GM12878 (cell line): Measurements from ENCODE around the gene TAX1BP3. TPM values are rescaled to one million over a fixed set of nuclear protein-coding genes. Genes with fewer than 3 reads are reported as not detected.

Source experiments
- ATAC-seq: fragments of 200-7000 bp; cut with Tn5 transposase; 3 replicates; pipeline ENCODE4 v1.9.1; 2020; ENCODE audit warnings: mild to moderate bottlenecking, moderate library complexity
- BruUV-seq: library from RNA; stranded (reverse); fragments of 400-500 nt; replicated peaks from 2 replicates; lab custom pipeline; 2021; lab: Mats Ljungman, UMichigan
- CTCF ChIA-PET: fragments of 300-600 bp; sonication (Branson Sonifier 250); formaldehyde crosslinking; extraction: SDS; loops from one replicate; lab custom pipeline; 2021; ENCODE audit warnings: inconsistent platforms; lab: Yijun Ruan, JAX
- POLR2A ChIA-PET: fragments of 350-600 bp; formaldehyde crosslinking; extraction: SDS; loops from one replicate; lab custom pipeline; 2021; ENCODE audit warnings: inconsistent platforms; lab: Charles Lee
- RAD21 ChIA-PET: fragments of 300-600 bp; sonication (Branson Sonifier 250); formaldehyde crosslinking; loops from one replicate; lab custom pipeline; 2023; ENCODE audit warnings: antibody characterized with exemption; ENCODE audit not compliant: unreplicated experiment; lab: Charles Lee
- SMC1A ChIA-PET: fragments of 300-600 bp; sonication (Branson Sonifier 250); formaldehyde crosslinking; loops from one replicate; lab custom pipeline; 2023; ENCODE audit not compliant: unreplicated experiment, uncharacterized antibody; lab: Charles Lee
- DNase-seq: peaks from one replicate; pipeline ENCODE4 v3.0.0-alpha.2; 2011; ENCODE audit warnings: low read depth, low spot score
- FAIRE-seq: peaks from 3 replicates; lab custom pipeline; 2011; peaks lifted over from hg19 to GRCh38; lab: Jason Lieb, UNC
- H2AFZ ChIP-seq: 2 replicates; pipeline ENCODE4 v1.6.0; 2011; ENCODE audit warnings: low read depth, low read length, control low read depth; ENCODE audit not compliant: control insufficient read depth
- H3K27ac ChIP-seq: 2 replicates; pipeline ENCODE4 v1.5.1; 2011; ENCODE audit warnings: control low read depth; ENCODE audit not compliant: control insufficient read depth, insufficient read depth
- H3K27me3 ChIP-seq, 2 experiments: replicated peaks in 1 of 2; 2 replicates each; pipeline versions ENCODE4 v1.6.0 to v1.6.1; 2011; ENCODE audit warnings: low read length in 1 of 2; ENCODE audit not compliant: control insufficient read depth in 2 of 2, insufficient read depth in 2 of 2
- H3K36me3 ChIP-seq, 2 experiments: 2 replicates each; pipeline ENCODE4 v1.5.1; 2011; ENCODE audit warnings: low read length in 1 of 2; ENCODE audit not compliant: control insufficient read depth in 2 of 2, insufficient read depth in 2 of 2
- H3K4me1 ChIP-seq: 2 replicates; pipeline ENCODE4 v1.6.1; 2011; ENCODE audit warnings: mild to moderate bottlenecking, low read length, moderate library complexity, mixed read lengths; ENCODE audit not compliant: control insufficient read depth, insufficient read depth
- H3K4me2 ChIP-seq: 2 replicates; pipeline ENCODE4 v1.6.0; 2011; ENCODE audit warnings: control low read depth; ENCODE audit not compliant: control insufficient read depth, insufficient read depth
- H3K4me3 ChIP-seq: fragments of 200-600 bp; sonication (generic); 2 replicates; pipeline ENCODE4 v1.5.1; 2016
- H3K79me2 ChIP-seq: 2 replicates; pipeline ENCODE4 v1.6.0; 2011; ENCODE audit warnings: low read length; ENCODE audit not compliant: control insufficient read depth, insufficient read depth
- H3K9ac ChIP-seq: 2 replicates; pipeline ENCODE4 v1.8.0; 2011; ENCODE audit warnings: low read length, control low read depth, mixed read lengths; ENCODE audit not compliant: control insufficient read depth, insufficient read depth
- H3K9me3 ChIP-seq: replicated peaks from 3 replicates; pipeline ENCODE4 v1.5.1; 2011; ENCODE audit warnings: mild to moderate bottlenecking, low read length; ENCODE audit not compliant: control insufficient read depth, insufficient read depth
- H4K20me1 ChIP-seq: 2 replicates; pipeline ENCODE4 v1.6.0; 2011; ENCODE audit not compliant: control insufficient read depth, insufficient read depth
- ASH2L ChIP-seq: fragments of 300-600, 200-600 bp; sonication (generic); IDR thresholded peaks from 2 replicates; pipeline ENCODE4 v1.6.1; 2017; ENCODE audit warnings: low read depth, mild to moderate bottlenecking, borderline replicate concordance
- ATF3 ChIP-seq: IDR thresholded peaks from 2 replicates; pipeline ENCODE4 v1.6.1; 2011; ENCODE audit warnings: low read depth, mild to moderate bottlenecking, low read length, moderate library complexity, borderline replicate concordance; ENCODE audit errors: extremely low read depth
- BACH1 ChIP-seq: fragments of 450-650 bp; IDR thresholded peaks from 2 replicates; pipeline ENCODE4 v1.6.1; 2017; ENCODE audit warnings: mild to moderate bottlenecking, borderline replicate concordance
- BCL3 ChIP-seq: IDR thresholded peaks from 2 replicates; pipeline ENCODE4 v1.6.1; 2011; ENCODE audit warnings: borderline replicate concordance, low read depth, mild to moderate bottlenecking, moderate library complexity, low read length; ENCODE audit not compliant: insufficient read depth, poor library complexity, severe bottlenecking
- CEBPB ChIP-seq, 2 experiments: fragments of 150-350 bp in 1 of 2; IDR thresholded peaks; 2 replicates each; pipeline ENCODE4 v1.6.1; 2012 to 2014; ENCODE audit warnings: low read depth in 2 of 2, low read length in 2 of 2, borderline replicate concordance in 1 of 2, inconsistent platforms in 1 of 2
- DPF2 ChIP-seq: fragments of 450-650 bp; IDR thresholded peaks from 2 replicates; pipeline ENCODE4 v1.6.1; 2017; ENCODE audit warnings: mild to moderate bottlenecking
- FOXK2 ChIP-seq: fragments of 450-650 bp; IDR thresholded peaks from 2 replicates; pipeline ENCODE4 v1.6.1; 2017; ENCODE audit warnings: mild to moderate bottlenecking, moderate library complexity
- HSF1 ChIP-seq: fragments of 150-350 bp; IDR thresholded peaks from 2 replicates; pipeline ENCODE4 v1.6.1; 2014; ENCODE audit warnings: mild to moderate bottlenecking, low read depth, low read length
- IKZF2 ChIP-seq, 2 experiments: fragments of 450-650 bp; IDR thresholded peaks; 2 replicates each; pipeline ENCODE4 v1.6.1; 2017; ENCODE audit warnings: mild to moderate bottlenecking in 2 of 2, moderate library complexity in 2 of 2
- IRF4 ChIP-seq: IDR thresholded peaks from 2 replicates; pipeline ENCODE4 v1.6.1; 2011; ENCODE audit warnings: low read depth, low read length
- KLF5 ChIP-seq: fragments of 450-650 bp; IDR thresholded peaks from 2 replicates; pipeline ENCODE4 v1.6.1; 2014; ENCODE audit warnings: mild to moderate bottlenecking; ENCODE audit not compliant: partially characterized antibody
- MYC ChIP-seq: IDR thresholded peaks from 2 replicates; pipeline ENCODE4 v1.6.1; 2011; ENCODE audit warnings: mild to moderate bottlenecking, low read length, moderate library complexity, inconsistent platforms; ENCODE audit not compliant: insufficient read depth, insufficient replicate concordance, insufficient read length, severe bottlenecking
- NR2C1 ChIP-seq: fragments of 450-650 bp; IDR thresholded peaks from 2 replicates; pipeline ENCODE4 v1.6.1; 2017; ENCODE audit warnings: antibody characterized with exemption, mild to moderate bottlenecking, moderate library complexity
- RAD51 ChIP-seq: fragments of 450-650 bp; IDR thresholded peaks from 2 replicates; pipeline ENCODE4 v1.6.1; 2016; ENCODE audit warnings: moderate library complexity, mild to moderate bottlenecking, inconsistent platforms
- SUZ12 ChIP-seq: fragments of 200-600 bp; sonication (generic); IDR thresholded peaks from one replicate; pipeline ENCODE4 v1.6.1; 2018; ENCODE audit warnings: antibody characterized with exemption, mild to moderate bottlenecking; ENCODE audit not compliant: unreplicated experiment
- TAF1 ChIP-seq: IDR thresholded peaks from 2 replicates; pipeline ENCODE4 v1.6.1; 2011; ENCODE audit warnings: mild to moderate bottlenecking, low read depth, low read length, borderline replicate concordance
- ZNF24 ChIP-seq: fragments of 450-650 bp; IDR thresholded peaks from 2 replicates; pipeline ENCODE4 v1.6.1; 2017; ENCODE audit warnings: antibody characterized with exemption, mild to moderate bottlenecking
- WGBS: methylation state at CpG from one replicate; pipeline ENCODE4 v1.1.6; 2016; ENCODE audit warnings: low lambda C conversion rate; ENCODE audit not compliant: insufficient replicate concordance, insufficient coverage; ENCODE audit errors: missing lambda C conversion rate; 5-methylcytosine and 5-hydroxymethylcytosine counted together
- in situ Hi-C: fragments of 300-500 bp; cut with MboI; formaldehyde crosslinking; loops from 9 replicates; pipeline ENCODE4 v1.14.3; 2018; ENCODE audit warnings: mixed read lengths
- intact Hi-C: fragments of 100-400 bp; cut with micrococcal nuclease; formaldehyde crosslinking; loops from one replicate; pipeline ENCODE4 v1.14.2; 2022; ENCODE audit not compliant: unreplicated experiment
- polyA plus RNA-seq, 11 experiments: library from polyadenylated mRNA; depleted of rRNA in 4 of 11; unstranded in 6 of 11; stranded (reverse) in 5 of 11; fragments of >200 nt; fragmentation: Nextera tagmentation in 4 of 11; fragmentation: Illumina TruSeq in 1 of 11; extraction: Ambion mirVana in 4 of 11; extraction: Trizol in 1 of 11; gene quantifications; 1 replicate in 1 of 11; 2 replicates in 10 of 11; pipeline versions ENCODE4 v1.2.1 to v1.2.3, GENCODE V29; 2011 to 2016; ENCODE audit warnings: inconsistent platforms in 2 of 11, missing spikeins in 2 of 11, low read depth in 1 of 11
- total RNA-seq, 4 experiments: library from RNA; depleted of rRNA in 3 of 4; stranded (reverse); fragments of >200 nt in 3 of 4; fragmentation: Illumina TruSeq in 1 of 4; extraction: Trizol in 1 of 4; gene quantifications; 2 replicates each; pipeline versions ENCODE4 v1.2.1 to v1.2.3, GENCODE V29; 2013 to 2021

Gene TAX1BP3
- total and polyA plus RNA-seq, 10 of the 15 experiments (the other 5 are each of a cell fraction or from before 2014, with no cell fraction given), result 1.00 to 40.4 (median 15.4) TPM

- TF ChIP-seq HSF1 (no peak), DPF2 (no peak), ZNF24 (no peak), BACH1 (no peak)
Measured at GRCh38 chr17:3626831-3627768, 41.3 kb downstream of the TAX1BP3 start (continued).

GRCh38 chr17:3622977-3623594 is 45.3 kb downstream of the TAX1BP3 start:
- H3K79me2 ChIP-seq, result no peaks in the 10 kb centered on the region
- no peak overlapping the region for H3K4me2 ChIP-seq
- no TSS peak for BruUV-seq
- no peak overlapping the region for H2AFZ ChIP-seq
- ChIA-PET RAD21 (no interaction called here), POLR2A (no interaction called here), SMC1A (no interaction called here), CTCF (interaction anchor here (0.8 to 2.4 kb wide), 2 partner anchors 21 to 114 kb away, joined by 3 to 9 read pairs; no protein-coding TSS in a partner anchor)
- FAIRE-seq (no peak), ATAC-seq (no peak), DNase-seq (no peak)
- no peak overlapping the region for H3K27ac ChIP-seq
- H3K9ac ChIP-seq, result no peak overlapping the region
- H3K36me3 ChIP-seq, result peaks cover 18 to 19% of the 10 kb centered on the region in 2 experiments; a peak in 3 of 4 replicates
- H3K27me3 ChIP-seq, result no peaks in the 10 kb centered on the region
- in situ Hi-C loops (no loop called here), intact Hi-C loops (no loop called here)
- no peak overlapping the region for H3K4me3 ChIP-seq
- WGBS, result 98% methylated on average over 16 of the region's 16 CpGs
- no peaks in the 10 kb centered on the region for H3K4me1 ChIP-seq
- TF ChIP-seq SUZ12, result no peak
- TF ChIP-seq FOXK2, result no peak
- TF ChIP-seq ATF3, result no peak
- no peak for TF ChIP-seq RAD51
- no peak for TF ChIP-seq IRF4
- TF ChIP-seq IKZF2 (IDR thresholded peaks at IDR 0.05), result no peak
- TF ChIP-seq MYC, result no peak
- no peak for TF ChIP-seq CEBPB (IDR thresholded peaks at IDR 0.05; ENCODE audit: borderline replicate concordance in 1 of 2, low read depth in 2 of 2, low read length in 2 of 2)
- TF ChIP-seq ASH2L, result no peak
- no peak for TF ChIP-seq NR2C1
- TF ChIP-seq BCL3, result no peak
- TF ChIP-seq TAF1, result no peak
- TF ChIP-seq KLF5, result no peak
- TF ChIP-seq, all 136 proteins: peak for 0
- no peaks in the 10 kb centered on the region for H3K9me3 ChIP-seq
- no peaks in the 10 kb centered on the region for H4K20me1 ChIP-seq
